Left lung (tissue), 10 donors: ENCODE measurements around the gene RBFOX2. TPM values are rescaled to one million over a fixed set of nuclear protein-coding genes. Genes with fewer than 3 reads are reported as not detected.

Source experiments
- ATAC-seq: fragments of 200-7000 bp; cut with Tn5 transposase; one replicate; pipeline ENCODE4 v1.9.1; 2020; ENCODE audit warnings: moderate library complexity
- DNase-seq, 4 donors: peaks; one replicate each; pipeline ENCODE4 v3.0.0-alpha.2; 2013 to 2020
- H3K27ac ChIP-seq, 2 donors: fragments of 200-600 bp; sonication (generic) in 1 of 2; one replicate each; pipeline versions ENCODE4 v1.5.0 to v1.8.0; 2020 to 2021
- H3K27me3 ChIP-seq, 2 donors: fragments of 200-600 bp; sonication (generic) in 1 of 2; one replicate each; pipeline versions ENCODE4 v1.5.0 to v1.8.0; 2020 to 2021
- H3K36me3 ChIP-seq, 2 donors: fragments of 200-600 bp; sonication (generic) in 1 of 2; one replicate each; pipeline versions ENCODE4 v1.5.0 to v1.8.0; 2020 to 2021
- H3K4me1 ChIP-seq, 2 donors: fragments of 200-600 bp; one replicate each; pipeline ENCODE4 v1.8.0; 2021
- H3K4me3 ChIP-seq, 2 donors: fragments of 200-600 bp; sonication (generic) in 1 of 2; one replicate each; pipeline versions ENCODE4 v1.5.0 to v1.8.0; 2020 to 2021; ENCODE audit warnings: mild to moderate bottlenecking in 1 of 2
- H3K9me3 ChIP-seq, 2 donors: fragments of 200-600 bp; sonication (generic) in 1 of 2; one replicate each; pipeline versions ENCODE4 v1.5.0 to v1.8.0; 2020 to 2021
- CTCF ChIP-seq, 2 donors: fragments of 200-600 bp; sonication (generic) in 1 of 2; IDR thresholded peaks; one replicate each; pipeline versions ENCODE4 v1.5.0 to v1.8.0; 2021; ENCODE audit warnings: antibody characterized with exemption in 2 of 2
- intact Hi-C, 2 donors: fragments of 100-400 bp; cut with DNase I; formaldehyde crosslinking; loops; one replicate each; pipeline versions ENCODE4 v1.11.2 to v1.14.2; 2022
- polyA plus RNA-seq, 6 donors: library from polyadenylated mRNA; unstranded; fragments of 120-200 nt; gene quantifications; one replicate each; pipeline ENCODE4 v1.2.1, GENCODE V29; 2013; ENCODE audit not compliant: insufficient read length in 6 of 6
- total RNA-seq, 2 donors: library from RNA; stranded (reverse); fragmentation: NEBNext Ultra II Directional; extraction: Animal tissue kit (Norgen Biotek cat#: 25700); gene quantifications; one replicate each; pipeline ENCODE4 v1.2.1, GENCODE V29; 2021
- donor health status: DM: no; HTN: yes; CAD: no.
- donor health status: DM: no; HTN: no; CAD: no.

Gene RBFOX2
- total and polyA plus RNA-seq, 8 donors, result 63.1 to 171 (median 154) TPM

- no peaks in the 10 kb centered on the region for H3K9me3 ChIP-seq
- no peaks in the 10 kb centered on the region for H3K36me3 ChIP-seq
- DNase-seq (no peak), ATAC-seq (no peak)
- TF ChIP-seq CTCF (IDR thresholded peaks at IDR 0.05), result no peak
- intact Hi-C loops, result no loop called here
- no peak overlapping the region for H3K27ac ChIP-seq
- H3K27me3 ChIP-seq, result no peaks in the 10 kb centered on the region
- no peak overlapping the region for H3K4me3 ChIP-seq
- H3K4me1 ChIP-seq, result peaks cover 10 to 14% of the 10 kb centered on the region in 2 donors
Observed at GRCh38 chr22:35887296-35887875, 141.2 kb downstream of the RBFOX2 start.

- Histone ChIP-seq H3K4me3 (no peak overlapping the region), H3K4me1 (peaks cover 10 to 22% of the 10 kb centered on the region in 2 donors), H3K27me3 (no peaks in the 10 kb centered on the region), H3K9me3 (no peaks in the 10 kb centered on the region), H3K36me3 (no peaks in the 10 kb centered on the region), H3K27ac (no peak overlapping the region)
- ATAC-seq (no peak), DNase-seq (no peak)
- TF ChIP-seq CTCF (IDR thresholded peaks at IDR 0.05), result no peak
- intact Hi-C loops, result no loop called here
Observed at GRCh38 chr22:35886309-35886708, 142.3 kb downstream of the RBFOX2 start.

- no peak for DNase-seq
- intact Hi-C loops, result no loop called here
- no peak overlapping the region for H3K27ac ChIP-seq
Observed at GRCh38 chr22:35884529-35884928, 144.1 kb downstream of the RBFOX2 start.

GRCh38 chr22:35883031-35883620 is 145.5 kb downstream of the RBFOX2 start:
- DNase-seq (no peak), ATAC-seq (peak; percentile 77)
- Histone ChIP-seq H3K9me3 (no peaks in the 10 kb centered on the region), H3K4me3 (no peak overlapping the region), H3K27ac (peak overlapping the region in 1 of 2 donors; percentile 37), H3K4me1 (peaks cover 10 to 22% of the 10 kb centered on the region in 2 donors), H3K27me3 (no peaks in the 10 kb centered on the region), H3K36me3 (no peaks in the 10 kb centered on the region)
- intact Hi-C loops, result no loop called here
- no peak for TF ChIP-seq CTCF (IDR thresholded peaks at IDR 0.05)

More at GRCh38 chr22:35884529-35884928, 144.1 kb downstream of the RBFOX2 start:
- TF ChIP-seq CTCF (IDR thresholded peaks at IDR 0.05), result no peak
- no peaks in the 10 kb centered on the region for H3K36me3 ChIP-seq
- peaks cover 10 to 22% of the 10 kb centered on the region in 2 donors for H3K4me1 ChIP-seq
- no peak for ATAC-seq
- no peaks in the 10 kb centered on the region for H3K27me3 ChIP-seq
- no peak overlapping the region for H3K4me3 ChIP-seq
- H3K9me3 ChIP-seq, result no peaks in the 10 kb centered on the region

- Histone ChIP-seq H3K9me3 (no peaks in the 10 kb centered on the region), H3K27me3 (no peaks in the 10 kb centered on the region), H3K4me1 (peaks cover 10 to 22% of the 10 kb centered on the region in 2 donors), H3K36me3 (no peaks in the 10 kb centered on the region), H3K4me3 (no peak overlapping the region), H3K27ac (peak overlapping the region in 1 of 2 donors; percentile 37)
- intact Hi-C loops, result no loop called here
- peak; percentile 29 for ATAC-seq
- DNase-seq, result no peak
- no peak for TF ChIP-seq CTCF (IDR thresholded peaks at IDR 0.05)
Observed at GRCh38 chr22:35882211-35883030, 146.2 kb downstream of the RBFOX2 start.
